ENCODE measurements around the gene C2CD5. TPM values are rescaled to one million over a fixed set of nuclear protein-coding genes. Genes with fewer than 3 reads are reported as not detected.

Gene C2CD5
- total RNA-seq, 3 donors from 2014 or later (not counting 1 experiment from before 2014, with no cell fraction given): 31.2 to 42.8 (median 41.9) TPM

GRCh38 chr12:22459838-22460490, 84.4 kb downstream of the C2CD5 start:
- peak in 1 of 2 donors; percentile 69 for DNase-seq
- Mint-ChIP-seq H3K4me3 (no peak overlapping the region), H3K27ac (no peak overlapping the region), H3K4me1 (no peaks in the 10 kb centered on the region), H3K27me3 (ENCODE audit: low read depth in 2 of 2) (no peaks in the 10 kb centered on the region), H3K36me3 (no peaks in the 10 kb centered on the region), H3K9me3 (no peaks in the 10 kb centered on the region)
- Histone ChIP-seq H3K36me3 (ENCODE audit: control insufficient read depth, insufficient read depth, low read length) (peaks cover 7% of the 10 kb centered on the region), H3K9me3 (ENCODE audit: control insufficient read depth, insufficient read depth, low read length) (no peaks in the 10 kb centered on the region), H3K4me1 (ENCODE audit: control insufficient read depth, insufficient read depth, low read length) (no peaks in the 10 kb centered on the region), H3K27ac (ENCODE audit: low read length) (no peak overlapping the region), H3K27me3 (ENCODE audit: control insufficient read depth, insufficient read depth, low read length) (no peaks in the 10 kb centered on the region), H3K4me3 (ENCODE audit: low read length) (no peak overlapping the region)
- intact Hi-C loops (cut with micrococcal nuclease): loop anchor here (1.0 to 2.0 kb wide), 2 partner anchors 377 to 763 kb away; no protein-coding TSS in a partner anchor
- peak; percentile 75 for TF ChIP-seq CTCF (IDR thresholded peaks at IDR 0.05)
- peak in 2 of 3 donors; percentile 62 to 75 for ATAC-seq
- whole genome bisulfite sequencing (ENCODE audit: insufficient coverage): 6% methylated on average over 2 of the region's 3 CpGs

- 99% methylated on average over 5 of the region's 6 CpGs for WGBS (ENCODE audit: insufficient coverage)
- H3K4me1 ChIP-seq (ENCODE audit: control insufficient read depth, insufficient read depth, low read length): no peaks in the 10 kb centered on the region
- DNase-seq (no peak), ATAC-seq (no peak)
- no peak for TF ChIP-seq CTCF (IDR thresholded peaks at IDR 0.05)
- Mint-ChIP-seq H3K36me3 (no peaks in the 10 kb centered on the region), H3K27ac (no peak overlapping the region), H3K4me3 (no peak overlapping the region), H3K27me3 (ENCODE audit: low read depth in 2 of 2) (no peaks in the 10 kb centered on the region), H3K9me3 (no peaks in the 10 kb centered on the region), H3K4me1 (no peaks in the 10 kb centered on the region)
- H3K27ac ChIP-seq (ENCODE audit: low read length): no peak overlapping the region
- no peaks in the 10 kb centered on the region for H3K27me3 ChIP-seq (ENCODE audit: control insufficient read depth, insufficient read depth, low read length)
- H3K4me3 ChIP-seq (ENCODE audit: low read length): no peak overlapping the region
- intact Hi-C loops (cut with micrococcal nuclease): no loop called here
- H3K9me3 ChIP-seq (ENCODE audit: control insufficient read depth, insufficient read depth, low read length): no peaks in the 10 kb centered on the region
- H3K36me3 ChIP-seq (ENCODE audit: control insufficient read depth, insufficient read depth, low read length): peaks cover 17% of the 10 kb centered on the region
These were observed 85.9 kb downstream of the C2CD5 start for GRCh38 chr12:22458298-22458937.

GRCh38 chr12:22457085-22457484, 87.3 kb downstream of the C2CD5 start:
- TF ChIP-seq CTCF (IDR thresholded peaks at IDR 0.05): no peak
- no peak overlapping the region for H3K4me3 ChIP-seq (ENCODE audit: low read length)
- peaks cover 19% of the 10 kb centered on the region for H3K36me3 ChIP-seq (ENCODE audit: control insufficient read depth, insufficient read depth, low read length)
- no peak overlapping the region for H3K27ac ChIP-seq (ENCODE audit: low read length)
- no peaks in the 10 kb centered on the region for H3K4me1 Mint-ChIP-seq
- H3K9me3 Mint-ChIP-seq: no peaks in the 10 kb centered on the region
- H3K4me1 ChIP-seq (ENCODE audit: control insufficient read depth, insufficient read depth, low read length): no peaks in the 10 kb centered on the region
- WGBS (ENCODE audit: insufficient coverage): 97% methylated on average over 4 of the region's 4 CpGs
- H3K4me3 Mint-ChIP-seq: no peak overlapping the region
- DNase-seq: no peak
- H3K9me3 ChIP-seq (ENCODE audit: control insufficient read depth, insufficient read depth, low read length): no peaks in the 10 kb centered on the region
- no peaks in the 10 kb centered on the region for H3K27me3 ChIP-seq (ENCODE audit: control insufficient read depth, insufficient read depth, low read length)
- ATAC-seq: no peak
- H3K27me3 Mint-ChIP-seq (ENCODE audit: low read depth in 2 of 2): no peaks in the 10 kb centered on the region
- H3K36me3 Mint-ChIP-seq: no peaks in the 10 kb centered on the region
- no peak overlapping the region for H3K27ac Mint-ChIP-seq
- intact Hi-C loops (cut with micrococcal nuclease): no loop called here

All from natural killer cell (primary cell).